WTC11 (cell line): ENCODE data around the gene NAA11.

ENCODE experiments used
- RELA ChIP-seq: sonication (generic); formaldehyde crosslinking; IDR thresholded peaks from 2 replicates; pipeline ENCODE4 v1.8.1; 2022; ENCODE audit warnings: missing genetic modification reagents, mild to moderate bottlenecking, borderline replicate concordance
- TF ChIP-seq, protein P1 (sequence below): sonication (generic); formaldehyde crosslinking; IDR thresholded peaks from 2 replicates; pipeline ENCODE4 v1.8.1; 2022; ENCODE audit warnings: mild to moderate bottlenecking, moderate library complexity, missing genetic modification reagents
- TF ChIP-seq, protein P2 (sequence below): fragments of 200-600 bp; IDR thresholded peaks from 2 replicates; pipeline ENCODE4 v1.8.0; 2022; ENCODE audit warnings: antibody characterized with exemption
- TF ChIP-seq, protein P3 (sequence below): sonication (generic); formaldehyde crosslinking; IDR thresholded peaks from 2 replicates; pipeline ENCODE4 v1.8.1; 2023; ENCODE audit warnings: mild to moderate bottlenecking, missing genetic modification reagents, moderate library complexity
- TF ChIP-seq, protein P4 (sequence below): sonication (generic); formaldehyde crosslinking; IDR thresholded peaks from 2 replicates; pipeline ENCODE4 v1.8.1; 2023; ENCODE audit warnings: mild to moderate bottlenecking, missing genetic modification reagents, moderate library complexity

DNA sequence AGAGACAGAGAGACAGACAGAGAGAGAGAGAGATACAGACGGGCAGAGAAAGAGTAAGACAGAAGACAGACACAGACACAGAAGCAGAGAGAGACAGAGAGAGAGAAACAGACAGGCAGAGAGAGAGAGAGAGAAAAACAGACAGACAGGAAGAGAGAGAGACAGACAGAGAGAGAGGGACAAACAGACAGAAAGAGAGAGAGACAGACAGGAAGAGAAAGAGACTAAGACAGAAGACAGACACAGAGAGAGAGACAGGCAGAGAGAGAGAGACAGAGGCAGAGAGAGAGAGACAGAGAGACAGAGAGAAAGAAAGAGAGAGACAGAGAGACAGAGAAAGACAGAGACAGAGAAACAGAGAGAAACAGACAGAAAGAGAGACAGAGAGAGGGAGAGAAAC, 27.2 kb upstream of the NAA11 start:
- TF ChIP-seq, protein P1, sequence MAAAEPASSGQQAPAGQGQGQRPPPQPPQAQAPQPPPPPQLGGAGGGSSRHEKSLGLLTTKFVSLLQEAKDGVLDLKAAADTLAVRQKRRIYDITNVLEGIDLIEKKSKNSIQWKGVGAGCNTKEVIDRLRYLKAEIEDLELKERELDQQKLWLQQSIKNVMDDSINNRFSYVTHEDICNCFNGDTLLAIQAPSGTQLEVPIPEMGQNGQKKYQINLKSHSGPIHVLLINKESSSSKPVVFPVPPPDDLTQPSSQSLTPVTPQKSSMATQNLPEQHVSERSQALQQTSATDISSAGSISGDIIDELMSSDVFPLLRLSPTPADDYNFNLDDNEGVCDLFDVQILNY (CRISPR knock-in tag), result no peak
- TF ChIP-seq, protein P2, sequence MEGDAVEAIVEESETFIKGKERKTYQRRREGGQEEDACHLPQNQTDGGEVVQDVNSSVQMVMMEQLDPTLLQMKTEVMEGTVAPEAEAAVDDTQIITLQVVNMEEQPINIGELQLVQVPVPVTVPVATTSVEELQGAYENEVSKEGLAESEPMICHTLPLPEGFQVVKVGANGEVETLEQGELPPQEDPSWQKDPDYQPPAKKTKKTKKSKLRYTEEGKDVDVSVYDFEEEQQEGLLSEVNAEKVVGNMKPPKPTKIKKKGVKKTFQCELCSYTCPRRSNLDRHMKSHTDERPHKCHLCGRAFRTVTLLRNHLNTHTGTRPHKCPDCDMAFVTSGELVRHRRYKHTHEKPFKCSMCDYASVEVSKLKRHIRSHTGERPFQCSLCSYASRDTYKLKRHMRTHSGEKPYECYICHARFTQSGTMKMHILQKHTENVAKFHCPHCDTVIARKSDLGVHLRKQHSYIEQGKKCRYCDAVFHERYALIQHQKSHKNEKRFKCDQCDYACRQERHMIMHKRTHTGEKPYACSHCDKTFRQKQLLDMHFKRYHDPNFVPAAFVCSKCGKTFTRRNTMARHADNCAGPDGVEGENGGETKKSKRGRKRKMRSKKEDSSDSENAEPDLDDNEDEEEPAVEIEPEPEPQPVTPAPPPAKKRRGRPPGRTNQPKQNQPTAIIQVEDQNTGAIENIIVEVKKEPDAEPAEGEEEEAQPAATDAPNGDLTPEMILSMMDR, result no peak
- TF ChIP-seq, protein P3, sequence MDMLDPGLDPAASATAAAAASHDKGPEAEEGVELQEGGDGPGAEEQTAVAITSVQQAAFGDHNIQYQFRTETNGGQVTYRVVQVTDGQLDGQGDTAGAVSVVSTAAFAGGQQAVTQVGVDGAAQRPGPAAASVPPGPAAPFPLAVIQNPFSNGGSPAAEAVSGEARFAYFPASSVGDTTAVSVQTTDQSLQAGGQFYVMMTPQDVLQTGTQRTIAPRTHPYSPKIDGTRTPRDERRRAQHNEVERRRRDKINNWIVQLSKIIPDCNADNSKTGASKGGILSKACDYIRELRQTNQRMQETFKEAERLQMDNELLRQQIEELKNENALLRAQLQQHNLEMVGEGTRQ, result no peak
- TF ChIP-seq RELA (CRISPR knock-in tag), result no peak
- TF ChIP-seq, protein P4, sequence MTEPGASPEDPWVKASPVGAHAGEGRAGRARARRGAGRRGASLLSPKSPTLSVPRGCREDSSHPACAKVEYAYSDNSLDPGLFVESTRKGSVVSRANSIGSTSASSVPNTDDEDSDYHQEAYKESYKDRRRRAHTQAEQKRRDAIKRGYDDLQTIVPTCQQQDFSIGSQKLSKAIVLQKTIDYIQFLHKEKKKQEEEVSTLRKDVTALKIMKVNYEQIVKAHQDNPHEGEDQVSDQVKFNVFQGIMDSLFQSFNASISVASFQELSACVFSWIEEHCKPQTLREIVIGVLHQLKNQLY (CRISPR knock-in tag), result no peak
